HG02642 (cell line): ENCODE measurements around the gene ERGIC2.
"Not testable (repeated sequence)": the region's sequence is repeated elsewhere in the genome, so short reads cannot be mapped to it uniquely, and the experiment has no call there.

Experiments
- ATAC-seq: cut with Tn5 transposase; IDR thresholded peaks from one replicate; pipeline ENCODE4 v1.9.1; 2021; ENCODE audit warnings: mild to moderate bottlenecking; ENCODE audit not compliant: unreplicated experiment, poor library complexity

Gene ERGIC2

DNA sequence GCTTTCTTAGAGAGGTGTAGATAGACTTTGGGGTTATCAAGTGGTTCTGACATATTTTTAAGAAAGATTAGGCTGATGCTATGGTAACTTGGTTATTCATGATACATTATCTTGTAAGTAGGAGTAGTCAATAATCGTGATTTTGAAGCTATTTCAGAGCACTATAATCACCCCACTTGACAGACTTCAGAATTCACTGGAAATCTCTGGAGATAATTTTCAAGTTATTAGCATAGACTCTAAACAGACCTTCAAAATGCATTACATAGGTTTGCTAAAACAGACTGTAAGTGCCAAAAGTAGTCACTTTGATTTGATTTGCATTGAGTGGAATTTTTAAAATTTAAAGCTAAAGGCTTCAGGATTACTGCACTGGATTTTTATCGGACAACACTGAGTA, 74.3 kb downstream of the ERGIC2 start:
- ATAC-seq, result no peak

DNA sequence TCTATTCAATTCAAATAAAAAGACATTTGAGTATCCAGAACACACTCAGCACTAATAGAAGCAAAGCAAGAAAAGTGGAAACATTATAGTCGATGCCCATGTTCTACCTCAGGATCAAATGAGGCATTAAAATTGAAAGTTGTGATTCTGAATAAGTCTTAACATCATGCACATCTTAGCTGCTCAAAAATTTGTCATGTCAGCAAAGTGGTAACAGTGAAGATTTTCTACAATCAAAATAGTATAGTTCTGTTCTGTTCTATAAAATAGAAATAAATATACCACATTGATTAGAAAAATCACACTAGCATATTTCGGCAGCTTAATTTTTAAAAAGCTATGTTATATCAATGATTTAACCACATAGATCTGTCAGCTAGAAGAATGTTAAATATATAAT, 74.7 kb downstream of the ERGIC2 start:
- ATAC-seq, result no peak

DNA sequence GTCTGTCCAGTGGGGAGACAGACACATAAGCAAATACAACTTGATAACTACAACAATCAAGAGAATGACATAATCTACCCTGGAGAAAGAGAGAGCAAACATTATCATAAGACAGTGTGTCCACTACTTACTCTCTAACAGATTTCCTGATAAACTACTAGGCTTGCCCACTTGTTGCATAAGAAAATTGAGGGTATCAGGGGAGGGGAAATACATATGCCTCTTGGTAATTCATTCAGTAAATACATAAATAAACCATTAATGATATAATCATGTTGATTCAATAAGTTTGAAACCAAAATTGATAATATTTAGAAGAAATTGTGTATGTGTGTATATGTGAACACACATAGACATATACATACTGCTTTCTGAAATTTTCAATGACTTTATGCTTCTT, 76.6 kb downstream of the ERGIC2 start:
- ATAC-seq, result no peak

DNA sequence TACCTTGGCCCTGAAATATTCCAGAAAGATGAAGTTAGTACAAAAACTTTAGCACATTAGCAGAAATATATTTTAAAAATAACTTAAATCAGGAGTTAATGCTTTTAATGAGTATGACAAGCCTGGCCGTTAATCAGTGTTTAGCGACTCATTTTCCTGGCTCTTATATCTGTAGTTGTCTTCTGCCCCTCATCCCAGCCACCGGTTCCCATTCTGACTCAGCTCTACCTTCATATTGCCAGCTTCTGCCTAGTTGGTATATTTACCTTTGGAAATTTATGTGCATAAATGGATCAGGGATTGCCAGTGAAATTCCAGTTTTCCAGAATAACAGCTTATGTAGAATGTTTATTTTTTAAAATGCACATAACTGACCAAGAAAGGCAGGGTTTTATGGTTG, 79.9 kb downstream of the ERGIC2 start:
- ATAC-seq, result no peak

DNA sequence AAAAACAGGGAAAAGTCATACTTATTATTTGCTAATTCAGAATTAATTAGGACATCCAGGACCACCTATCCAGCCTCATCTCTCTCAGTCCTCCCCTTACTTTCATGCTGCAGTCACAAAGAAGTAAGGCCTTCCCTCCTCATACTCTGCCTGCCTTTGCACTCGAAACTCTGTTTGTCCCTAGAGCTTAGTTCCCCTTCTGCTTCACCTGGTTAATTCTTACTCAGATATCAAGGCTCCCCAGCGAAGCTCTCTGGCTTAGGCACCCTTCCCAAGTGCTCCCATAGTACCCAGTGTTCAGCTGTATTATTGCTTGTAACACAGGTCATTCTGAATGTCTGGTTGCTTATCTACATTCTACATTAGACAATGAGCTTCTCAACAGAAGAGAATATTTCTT, 81.3 kb downstream of the ERGIC2 start:
- no peak for ATAC-seq

DNA sequence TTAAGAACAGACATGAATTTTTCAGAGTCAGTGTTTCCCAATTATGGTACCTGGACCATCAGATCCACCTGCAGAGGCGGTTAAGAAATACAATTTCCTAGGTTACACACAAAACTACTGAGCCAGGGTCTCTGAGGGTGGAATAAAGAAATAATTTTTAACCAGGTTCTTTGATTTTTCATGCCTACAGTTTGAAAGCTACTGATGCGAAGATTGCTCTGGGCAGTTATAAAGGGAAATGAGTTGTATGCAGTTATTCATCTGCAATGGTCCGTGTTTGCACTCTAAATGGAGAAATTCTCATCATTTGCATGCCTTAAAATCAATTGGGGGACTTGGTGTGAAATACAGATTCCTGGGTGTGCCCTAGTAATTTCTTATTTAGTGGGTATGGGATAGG, 89.7 kb downstream of the ERGIC2 start:
- ATAC-seq, result no peak

DNA sequence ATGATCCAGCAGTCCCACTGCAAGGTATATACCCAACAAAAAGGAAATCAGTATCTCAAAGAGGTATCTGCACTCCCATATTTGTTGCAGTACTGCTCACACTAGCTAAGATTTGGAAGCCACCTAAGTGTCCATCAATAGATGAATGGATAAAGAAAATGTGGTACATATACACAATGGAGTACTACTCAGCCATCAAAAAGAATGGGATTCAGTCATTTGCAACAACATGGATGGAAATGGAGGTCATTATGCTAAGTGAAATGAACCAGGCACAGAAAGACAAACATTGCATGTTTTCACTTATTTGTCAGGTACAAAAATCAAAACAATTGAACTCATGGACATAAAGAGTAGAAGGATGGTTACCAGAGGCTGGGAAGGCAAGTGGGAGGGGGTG, 90.5 kb downstream of the ERGIC2 start:
- not testable (repeated sequence) for ATAC-seq

DNA sequence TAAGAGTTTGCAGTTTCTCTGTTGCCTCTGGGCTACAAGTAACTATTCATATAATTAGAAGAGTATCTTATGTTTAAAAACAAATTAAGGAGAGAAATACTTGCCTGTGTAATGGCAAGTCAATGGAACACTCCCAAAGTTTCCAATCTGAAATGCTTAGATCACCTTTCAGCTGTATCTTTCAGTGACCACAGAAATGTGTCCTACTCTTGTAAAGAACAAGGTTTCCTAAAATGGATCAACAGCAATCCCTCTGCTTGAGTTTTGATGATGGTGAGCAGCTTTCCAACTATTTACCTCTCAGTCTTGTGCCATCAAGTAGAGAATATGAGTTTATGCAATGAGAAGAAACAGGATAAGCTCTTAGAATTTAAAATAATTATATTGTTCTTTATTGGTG, 92.9 kb downstream of the ERGIC2 start:
- no peak for ATAC-seq

DNA sequence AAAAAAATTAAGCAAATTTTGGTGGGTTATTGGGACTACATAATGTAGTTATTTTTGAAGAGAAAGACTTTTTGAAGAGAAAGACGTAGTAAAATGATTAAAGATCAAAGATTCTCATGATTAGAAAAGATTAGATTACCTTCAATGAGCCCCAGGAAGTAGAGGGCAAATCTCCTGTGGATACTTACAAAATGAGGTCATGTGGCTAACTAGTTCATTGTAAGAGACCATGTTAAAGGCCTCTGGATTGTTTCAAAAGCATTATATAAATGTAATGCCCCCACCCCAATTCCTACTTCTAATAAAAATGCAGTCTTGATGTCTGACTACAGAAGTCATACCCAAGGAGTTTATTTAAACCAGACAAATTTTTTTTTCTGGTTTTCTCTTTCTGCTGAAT, 93.3 kb downstream of the ERGIC2 start:
- no peak for ATAC-seq
